ENCODE results near the gene PHF21A. TPM values are rescaled to one million over a fixed set of nuclear protein-coding genes. Genes with fewer than 3 reads are reported as not detected.

Gene PHF21A
- total RNA-seq, 1 donor from 2014 or later, result 30.3 TPM

- DNase-seq (ENCODE audit: extremely low read depth, low read depth, low spot score), result no peak
Observed at GRCh38 chr11:45937916-45938315, 183.3 kb downstream of the PHF21A start.

DNA sequence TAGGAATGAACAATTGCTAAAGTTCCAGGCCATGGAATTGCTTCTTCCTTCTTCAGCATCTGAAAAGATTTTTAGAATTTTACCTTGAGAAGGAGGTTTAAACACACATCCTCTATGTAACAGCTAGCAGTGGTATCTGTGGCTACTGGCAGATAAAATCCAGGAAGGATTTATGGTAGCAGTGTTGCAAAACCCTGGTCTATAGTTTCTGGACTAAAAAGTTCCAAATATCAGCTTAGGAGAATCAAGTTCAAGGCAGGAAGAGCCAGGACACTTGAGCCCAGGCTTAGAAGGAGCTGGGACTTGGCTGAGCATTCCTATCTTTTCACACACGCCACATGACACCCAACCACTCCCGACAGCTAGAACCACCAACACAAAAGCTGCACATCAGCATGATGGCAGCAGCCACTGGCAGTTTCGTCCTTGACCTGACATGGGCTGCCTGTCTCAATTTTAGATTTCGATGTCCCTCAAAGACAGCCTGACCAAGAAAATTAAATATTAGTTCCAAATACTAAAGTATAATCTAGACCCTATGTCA is 184.7 kb downstream of the PHF21A start:
- no peak for DNase-seq (ENCODE audit: extremely low read depth, low read depth, low spot score)

GRCh38 chr11:45935349-45936064 is 185.7 kb downstream of the PHF21A start:
- no peak for DNase-seq (ENCODE audit: extremely low read depth, low read depth, low spot score)

DNA sequence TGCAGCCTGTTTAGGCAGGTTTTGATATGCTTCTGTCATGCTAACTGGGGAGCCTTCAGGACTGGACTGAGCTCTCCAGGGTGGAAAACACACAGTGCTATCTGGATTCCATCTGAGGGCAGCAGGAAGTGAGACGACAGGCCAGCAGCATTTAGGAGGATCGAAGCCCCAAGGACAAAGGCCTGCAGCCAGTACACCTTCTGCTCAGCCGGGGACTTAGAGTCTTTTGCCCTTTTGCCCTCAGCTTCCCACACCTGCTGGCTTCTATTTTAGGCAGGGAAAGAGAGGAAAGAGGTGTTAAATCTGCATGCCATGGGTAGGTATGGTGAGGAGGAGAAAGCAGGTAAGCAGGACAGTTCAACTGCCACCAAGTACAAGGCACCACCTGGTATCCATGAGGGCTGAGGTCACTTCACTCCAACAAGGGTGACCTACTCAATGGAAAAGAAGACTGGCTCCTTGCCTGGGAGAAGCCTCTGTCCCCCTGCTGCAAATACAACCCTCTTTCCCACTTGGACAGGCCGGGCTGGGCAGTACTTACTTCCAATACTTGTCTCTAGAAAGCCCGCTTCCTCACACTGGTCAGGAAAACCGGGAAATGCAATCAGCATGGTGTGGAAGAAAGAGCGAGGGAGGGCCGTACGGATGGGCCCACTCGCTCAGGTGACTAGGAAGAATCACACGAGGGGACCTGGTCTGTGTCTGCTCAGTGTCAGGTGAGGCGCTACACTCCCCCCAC is 186.5 kb downstream of the PHF21A start:
- DNase-seq (ENCODE audit: extremely low read depth, low read depth, low spot score), result no peak

GRCh38 chr11:45933846-45934579 is 187.2 kb downstream of the PHF21A start:
- no peak for DNase-seq (ENCODE audit: extremely low read depth, low read depth, low spot score)

DNA sequence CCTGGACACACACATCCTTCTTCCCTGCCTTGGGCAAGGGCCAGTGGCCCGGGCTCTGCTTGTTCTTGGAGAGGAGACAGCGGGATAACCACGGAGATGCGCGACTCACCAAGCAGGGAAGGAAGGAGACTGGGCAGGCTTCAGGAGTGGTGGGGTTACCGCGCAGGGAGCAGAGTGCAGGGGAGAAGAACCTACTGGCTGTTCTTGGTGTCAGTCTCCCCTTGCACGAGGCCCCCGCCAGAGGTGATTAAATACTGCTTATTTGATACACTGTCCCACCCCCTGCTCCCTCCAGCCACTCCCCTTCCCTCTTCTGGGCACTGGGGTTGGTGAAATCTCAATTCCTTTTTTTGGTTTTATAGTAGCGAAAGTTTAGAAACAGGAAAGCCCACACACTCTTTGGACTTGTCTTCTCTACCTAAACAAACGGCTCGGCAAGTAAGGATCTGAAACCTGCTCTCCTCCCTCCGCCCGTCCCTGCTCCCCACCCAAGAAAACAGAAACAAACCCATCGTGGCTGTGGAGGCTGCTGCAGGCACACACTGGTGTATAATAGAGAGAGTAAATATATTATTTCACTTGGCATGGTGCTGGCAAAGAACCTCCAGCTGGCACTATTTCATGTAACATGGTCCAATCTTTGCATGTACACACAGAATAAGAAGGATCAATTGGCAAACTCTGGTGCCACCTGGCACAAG is 188.0 kb downstream of the PHF21A start:
- no peak for DNase-seq (ENCODE audit: extremely low read depth, low read depth, low spot score)

- DNase-seq (ENCODE audit: extremely low read depth, low read depth, low spot score), result no peak
Observed at GRCh38 chr11:45932217-45932616, 189.0 kb downstream of the PHF21A start.

- DNase-seq (ENCODE audit: extremely low read depth, low read depth, low spot score), result no peak
Observed at GRCh38 chr11:45931739-45932138, 189.5 kb downstream of the PHF21A start.

DNA sequence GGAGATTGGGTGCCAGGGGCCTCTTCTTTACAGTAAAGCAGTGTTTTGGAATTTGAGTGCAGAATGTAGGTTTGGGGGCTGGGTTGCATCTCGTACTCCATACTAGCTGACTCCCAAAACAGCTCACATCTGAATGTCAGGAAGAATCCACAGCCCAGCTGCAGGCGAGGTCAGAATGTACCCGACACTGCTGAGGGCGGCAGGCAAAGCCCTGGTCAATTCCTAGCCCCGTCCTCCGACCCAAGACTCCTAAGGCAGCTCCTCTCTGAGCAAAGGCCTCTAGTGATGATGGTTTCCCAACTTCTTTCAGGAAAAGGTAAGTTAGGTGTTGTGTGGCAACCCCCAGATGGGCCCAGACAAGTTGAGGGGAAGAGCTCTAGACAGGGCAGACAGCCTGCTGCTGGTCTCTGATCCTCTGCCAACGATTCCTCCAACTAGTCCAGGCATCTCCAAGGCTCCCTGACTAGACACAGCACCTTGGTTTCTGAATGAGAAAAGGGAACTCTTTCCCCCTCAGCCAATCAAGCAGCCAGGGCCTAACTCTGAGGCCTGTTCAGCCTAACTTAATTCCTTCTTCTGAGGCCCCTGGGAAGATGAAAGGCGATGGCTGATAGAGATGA is 190.2 kb downstream of the PHF21A start:
- DNase-seq (ENCODE audit: extremely low read depth, low read depth, low spot score), result no peak

DNA sequence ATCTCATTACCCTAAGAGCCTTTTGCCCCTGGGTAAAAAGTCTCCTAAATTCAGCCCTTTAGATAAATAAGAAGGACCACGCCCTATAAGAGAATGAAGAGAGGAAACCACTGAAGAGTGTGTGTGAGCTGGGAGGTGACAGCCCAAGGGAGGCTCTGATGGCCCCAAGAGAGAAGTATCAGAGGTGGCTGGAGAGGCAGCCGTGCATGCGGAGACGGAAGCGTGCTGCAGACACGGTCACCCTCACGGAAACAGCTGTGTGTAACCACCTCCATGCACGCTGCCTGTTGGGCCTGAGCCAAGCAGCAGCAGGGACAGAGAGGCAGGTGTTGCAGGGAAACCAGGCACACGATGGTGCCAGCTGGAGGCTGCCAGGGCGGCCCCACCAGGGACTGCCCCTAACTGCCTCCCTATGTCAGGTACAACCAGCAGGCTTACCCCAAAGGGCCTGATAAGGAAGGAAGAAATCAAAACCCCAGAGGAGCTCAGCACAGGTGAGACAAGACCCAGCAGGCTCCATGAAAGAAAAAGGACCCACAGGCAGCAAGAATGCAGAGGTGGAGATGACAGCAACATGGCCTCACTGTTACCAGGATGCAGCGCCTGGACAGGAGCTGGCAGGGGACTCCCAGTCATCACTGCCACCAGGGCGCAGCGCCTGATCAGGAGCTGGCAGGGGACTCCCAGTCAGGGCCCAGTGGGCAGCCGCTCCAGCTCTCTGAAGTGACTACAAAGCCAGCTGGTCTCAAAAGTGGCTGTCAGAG is 191.0 kb downstream of the PHF21A start:
- DNase-seq (ENCODE audit: extremely low read depth, low read depth, low spot score), result no peak

- DNase-seq (ENCODE audit: extremely low read depth, low read depth, low spot score), result no peak
Observed at GRCh38 chr11:45929486-45930030, 191.7 kb downstream of the PHF21A start.

DNA sequence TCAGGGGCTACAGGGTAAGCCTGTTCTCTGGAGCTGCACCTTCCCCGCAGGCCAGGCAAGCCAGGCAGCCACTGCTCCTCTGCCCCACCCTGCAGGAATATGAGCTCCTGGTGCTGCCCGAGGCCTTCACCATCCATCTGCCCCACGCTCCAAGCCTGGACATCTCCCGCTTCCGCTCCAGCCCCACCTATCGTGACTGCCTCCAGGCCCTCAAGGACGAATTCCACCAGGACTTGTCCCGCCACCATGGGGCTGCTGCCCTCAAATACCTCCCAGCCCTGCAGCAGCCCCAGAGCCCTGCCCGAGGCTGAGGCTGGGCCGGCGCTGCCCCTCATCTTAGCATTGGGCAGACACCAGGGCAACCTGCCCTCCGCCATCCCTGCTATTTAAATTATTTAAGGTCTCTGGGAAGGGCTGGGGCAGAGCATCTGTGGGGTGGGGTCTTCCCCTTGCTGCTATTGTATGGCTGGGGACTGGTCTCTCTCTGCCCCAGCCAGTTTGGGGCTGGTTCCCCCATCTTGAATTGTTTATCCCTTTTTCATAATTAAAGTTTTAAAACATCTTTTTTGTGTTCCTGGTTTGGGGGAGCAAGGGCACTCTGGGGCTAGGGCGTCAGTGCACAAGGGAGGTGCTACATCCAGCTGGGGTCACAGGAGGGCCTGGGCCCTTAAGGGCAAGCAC is 192.6 kb downstream of the PHF21A start:
- no peak for DNase-seq (ENCODE audit: extremely low read depth, low read depth, low spot score)

DNA sequence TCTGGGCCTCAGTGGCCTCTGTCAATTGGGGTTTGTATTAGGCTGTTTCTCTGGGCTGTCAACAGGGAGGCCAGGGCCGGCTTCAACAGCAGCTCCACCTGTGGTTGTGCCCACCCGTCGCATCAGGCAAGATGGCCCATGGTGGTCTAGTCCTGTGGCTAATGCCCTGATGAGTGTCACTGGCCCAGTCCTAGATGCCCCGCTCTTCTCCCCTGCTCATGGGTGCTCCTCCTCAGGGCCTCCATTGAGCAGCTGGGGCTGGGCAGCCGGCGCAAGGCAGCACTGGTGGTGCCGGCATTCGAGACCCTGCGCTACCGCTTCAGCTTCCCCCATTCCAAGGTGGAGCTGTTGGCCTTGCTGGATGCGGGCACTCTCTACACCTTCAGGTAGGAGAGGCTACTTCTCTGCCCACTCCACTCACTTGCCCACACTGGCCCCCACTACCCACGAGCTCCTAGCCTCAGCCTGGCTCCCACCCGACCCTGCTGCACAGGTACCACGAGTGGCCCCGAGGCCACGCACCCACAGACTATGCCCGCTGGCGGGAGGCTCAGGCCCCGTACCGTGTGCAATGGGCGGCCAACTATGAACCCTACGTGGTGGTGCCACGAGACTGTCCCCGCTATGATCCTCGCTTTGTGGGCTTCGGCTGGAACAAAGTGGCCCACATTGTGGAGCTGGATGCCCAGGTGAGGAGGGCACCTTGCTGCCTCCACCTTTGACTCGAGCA is 193.4 kb downstream of the PHF21A start:
- no peak for DNase-seq (ENCODE audit: extremely low read depth, low read depth, low spot score)

DNA sequence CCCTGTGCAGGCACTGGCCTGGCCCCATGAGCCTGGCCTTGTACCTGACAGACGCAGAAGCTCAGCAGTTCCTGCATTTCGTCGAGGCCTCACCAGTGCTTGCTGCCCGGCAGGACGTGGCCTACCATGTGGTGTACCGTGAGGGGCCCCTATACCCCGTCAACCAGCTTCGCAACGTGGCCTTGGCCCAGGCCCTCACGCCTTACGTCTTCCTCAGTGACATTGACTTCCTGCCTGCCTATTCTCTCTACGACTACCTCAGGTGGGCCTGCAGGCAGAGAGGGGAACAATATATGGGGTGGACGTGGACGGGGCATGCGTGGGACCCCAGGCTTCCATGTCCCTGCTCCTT is 193.9 kb downstream of the PHF21A start:
- no peak for DNase-seq (ENCODE audit: extremely low read depth, low read depth, low spot score)

DNA sequence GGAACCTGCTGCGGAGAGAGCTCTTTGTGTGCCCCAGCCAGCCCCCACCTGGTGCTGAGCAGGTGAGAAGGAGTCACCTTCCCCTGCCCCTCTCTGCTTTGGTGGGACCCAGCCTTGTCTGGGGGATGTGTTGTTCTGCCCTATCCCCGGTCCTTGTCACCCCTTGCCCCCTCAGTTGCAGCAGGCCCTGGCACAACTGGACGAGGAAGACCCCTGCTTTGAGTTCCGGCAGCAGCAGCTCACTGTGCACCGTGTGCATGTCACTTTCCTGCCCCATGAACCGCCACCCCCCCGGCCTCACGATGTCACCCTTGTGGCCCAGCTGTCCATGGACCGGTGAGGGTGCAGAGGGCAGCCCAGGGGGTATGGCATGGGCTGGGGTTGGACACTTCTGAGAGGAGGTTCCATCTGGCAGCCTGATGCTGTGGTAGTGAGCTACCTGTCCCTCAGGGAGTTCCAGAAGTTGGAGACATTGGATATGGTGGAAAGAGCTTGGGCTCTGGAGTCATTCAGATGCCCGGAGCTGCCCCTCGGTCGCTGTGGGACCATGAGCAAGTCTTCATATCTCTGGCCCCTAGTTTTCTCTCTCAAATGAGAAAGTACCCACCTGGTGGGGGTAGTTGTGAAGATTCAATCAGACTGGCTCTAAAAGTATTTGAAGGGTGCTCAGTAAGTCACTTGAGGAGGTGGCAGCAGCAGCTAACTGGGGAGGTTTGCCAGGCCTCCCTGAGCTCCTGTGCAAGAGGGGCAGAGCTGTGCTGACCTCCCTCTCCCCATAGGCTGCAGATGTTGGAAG is 194.5 kb downstream of the PHF21A start:
- DNase-seq (ENCODE audit: extremely low read depth, low read depth, low spot score), result no peak

DNA sequence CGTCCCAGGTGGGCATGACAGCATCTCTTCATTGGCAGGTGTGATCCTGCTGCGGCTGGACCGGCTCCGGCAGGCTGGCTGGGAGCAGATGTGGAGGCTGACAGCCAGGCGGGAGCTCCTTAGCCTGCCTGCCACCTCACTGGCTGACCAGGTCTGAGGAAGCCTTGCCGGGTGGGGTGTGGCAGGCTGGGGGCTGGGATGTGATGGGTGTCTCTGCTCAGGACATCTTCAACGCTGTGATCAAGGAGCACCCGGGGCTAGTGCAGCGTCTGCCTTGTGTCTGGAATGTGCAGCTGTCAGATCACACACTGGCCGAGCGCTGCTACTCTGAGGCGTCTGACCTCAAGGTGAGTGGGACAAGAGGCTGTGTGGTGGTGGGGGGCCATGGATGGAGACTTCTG is 195.3 kb downstream of the PHF21A start:
- no peak for DNase-seq (ENCODE audit: extremely low read depth, low read depth, low spot score)

- DNase-seq (ENCODE audit: extremely low read depth, low read depth, low spot score), result no peak
Observed at GRCh38 chr11:45925550-45925949, 195.7 kb downstream of the PHF21A start.

All from glomerular endothelial cell (primary cell).